Right lobe of liver (tissue), 4 donors: ENCODE data around the gene CLSTN2.

Experiments
- CTCF ChIP-seq, 4 donors: fragments of 200-600 bp in 3 of 4; fragments of 450-650 bp in 1 of 4; IDR thresholded peaks; one replicate each; pipeline versions ENCODE4 v1.5.1 to v1.8.0; 2016 to 2022; ENCODE audit warnings: antibody characterized with exemption in 4 of 4, mild to moderate bottlenecking in 2 of 4
- POLR2A ChIP-seq: fragments of 450-650 bp; IDR thresholded peaks from one replicate; pipeline ENCODE4 v1.6.1; 2017; ENCODE audit warnings: antibody characterized with exemption, mild to moderate bottlenecking
- donor health status: DM: no; HTN: no; CAD: no.
- donor health status: DM: no; HTN: no; CAD: no.
- donor health status: DM: no; HTN: yes; CAD: no.

- TF ChIP-seq CTCF (IDR thresholded peaks at IDR 0.05) (no peak), POLR2A (no peak)
These were observed 536.0 kb downstream of the CLSTN2 start for GRCh38 chr3:140470962-140471361.
